ENCODE data around the gene LPP.

DNA sequence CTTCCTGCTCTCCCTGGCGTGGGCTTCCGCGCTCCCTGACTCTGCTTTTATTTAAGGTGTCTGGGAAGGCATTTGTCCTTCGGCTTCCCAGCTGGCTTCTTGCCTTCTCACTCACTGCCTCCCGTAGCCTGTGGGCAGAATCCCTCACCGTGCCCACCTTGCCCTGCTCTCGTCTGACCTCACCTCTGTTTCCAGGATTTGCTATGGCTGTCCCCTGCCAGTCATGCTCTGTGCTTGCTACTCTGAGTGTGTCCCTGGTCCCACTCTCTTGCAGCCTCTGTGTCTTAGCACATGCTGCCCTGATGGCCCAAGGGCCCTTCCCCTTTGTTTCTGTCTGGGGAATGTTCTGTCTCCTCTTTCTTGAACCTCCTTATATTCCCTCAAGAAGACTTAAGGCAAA, 26.2 kb downstream of the LPP start:
- TF ChIP-seq CTCF (IDR thresholded peaks at IDR 0.05), result no peak
- no peak for TF ChIP-seq POLR2A (IDR thresholded peaks at IDR 0.05)

Measured in right lobe of liver (tissue), 4 donors.